ENCODE results near the gene GPBP1.
A peak's percentile ranks its signal among the peaks of the same experiment; 100 is the strongest.
"Not testable (repeated sequence)": the region's sequence is repeated elsewhere in the genome, so short reads cannot be mapped to it uniquely, and the experiment has no call there.

The GPBP1 gene, protein sequence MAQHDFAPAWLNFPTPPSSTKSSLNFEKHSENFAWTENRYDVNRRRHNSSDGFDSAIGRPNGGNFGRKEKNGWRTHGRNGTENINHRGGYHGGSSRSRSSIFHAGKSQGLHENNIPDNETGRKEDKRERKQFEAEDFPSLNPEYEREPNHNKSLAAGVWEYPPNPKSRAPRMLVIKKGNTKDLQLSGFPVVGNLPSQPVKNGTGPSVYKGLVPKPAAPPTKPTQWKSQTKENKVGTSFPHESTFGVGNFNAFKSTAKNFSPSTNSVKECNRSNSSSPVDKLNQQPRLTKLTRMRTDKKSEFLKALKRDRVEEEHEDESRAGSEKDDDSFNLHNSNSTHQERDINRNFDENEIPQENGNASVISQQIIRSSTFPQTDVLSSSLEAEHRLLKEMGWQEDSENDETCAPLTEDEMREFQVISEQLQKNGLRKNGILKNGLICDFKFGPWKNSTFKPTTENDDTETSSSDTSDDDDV

DNA sequence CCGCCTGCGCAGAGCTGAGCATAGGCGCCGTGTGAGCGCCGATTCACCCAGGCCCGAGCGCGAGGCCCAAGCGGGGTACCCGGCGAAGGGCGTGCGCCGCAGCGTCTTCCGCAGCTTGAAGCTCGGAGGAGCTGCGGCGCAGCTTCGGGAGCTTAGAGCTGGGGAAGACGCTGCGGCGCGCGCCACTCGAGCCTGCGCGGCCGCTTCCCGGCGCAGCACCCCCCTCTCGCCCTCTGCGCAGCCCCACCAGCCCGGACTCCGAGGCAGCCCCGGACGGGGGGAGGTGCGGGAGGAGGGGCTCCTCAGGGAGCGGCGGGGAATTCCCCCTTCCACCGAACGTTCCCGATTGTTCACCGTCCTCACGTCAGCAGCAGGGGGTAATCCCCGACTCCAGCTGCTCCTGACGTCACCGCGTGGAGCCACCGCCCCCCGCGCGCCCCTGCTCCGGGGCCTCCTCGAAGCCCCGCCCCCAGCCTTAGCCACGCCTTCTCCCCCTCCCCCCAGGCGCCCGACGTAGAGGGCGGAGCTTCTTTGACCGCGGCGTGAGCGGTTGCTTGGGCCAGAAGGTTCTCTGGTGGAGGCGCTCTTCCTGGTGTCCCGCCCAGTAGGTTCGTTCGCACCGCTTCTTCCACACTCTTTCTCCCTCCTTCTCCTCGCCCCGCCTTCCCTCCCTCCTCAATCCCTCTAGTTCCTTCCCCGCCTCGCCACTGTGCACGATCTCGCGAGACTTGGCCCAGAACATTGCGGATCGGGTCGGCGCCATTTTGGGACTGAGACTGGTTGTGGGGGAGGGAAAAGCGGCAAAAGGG lies at the start of gene GPBP1:
TSS of gene GPBP1 (plus strand) at position 741 of the 809 bp plus-strand sequence. CDS start 40,072 bp downstream, outside the sequence.
- DNase-seq, result peak; percentile 98

DNA sequence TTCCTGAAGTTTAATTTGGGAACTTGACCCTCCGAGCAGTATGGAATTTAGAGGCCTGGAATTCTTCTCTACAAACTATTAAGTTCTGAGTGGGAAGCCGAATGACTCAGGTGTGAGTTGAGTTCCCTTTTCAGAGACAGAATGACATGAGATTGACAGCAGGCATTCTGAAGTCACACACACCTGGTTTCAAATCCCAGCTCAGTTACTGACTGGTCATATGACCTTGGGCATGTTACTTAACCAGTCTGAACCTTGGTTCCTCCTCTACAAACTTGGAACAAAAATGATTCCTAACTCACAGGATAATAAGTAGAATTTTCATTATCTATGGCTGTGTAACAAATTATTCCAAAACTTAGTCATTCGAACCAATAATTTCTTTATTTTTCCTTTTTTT lies 45.5 kb upstream of the GPBP1 start:
- no peak for DNase-seq

DNA sequence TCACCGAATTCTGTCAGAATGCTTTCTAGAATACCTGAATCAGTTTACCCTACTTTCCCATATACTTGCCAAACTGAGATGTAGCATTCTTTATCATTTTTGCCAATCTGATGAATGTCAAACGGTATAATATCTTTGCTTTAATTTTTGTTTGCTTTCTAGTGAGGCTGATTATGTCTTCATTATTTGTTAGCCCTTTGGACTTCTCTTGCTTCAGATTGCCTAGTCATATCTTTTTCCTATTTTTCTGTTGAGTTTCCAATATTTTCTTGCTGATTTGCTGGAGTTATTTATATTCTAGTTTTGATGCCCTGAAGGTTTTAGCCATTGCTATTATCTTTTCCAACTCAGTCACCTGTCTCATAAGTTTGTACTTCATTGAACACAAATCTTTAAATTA lies 40.3 kb upstream of the GPBP1 start:
- DNase-seq, result no peak

- no peak for DNase-seq
Observed at GRCh38 chr5:57137401-57137800, 36.5 kb upstream of the GPBP1 start.

DNA sequence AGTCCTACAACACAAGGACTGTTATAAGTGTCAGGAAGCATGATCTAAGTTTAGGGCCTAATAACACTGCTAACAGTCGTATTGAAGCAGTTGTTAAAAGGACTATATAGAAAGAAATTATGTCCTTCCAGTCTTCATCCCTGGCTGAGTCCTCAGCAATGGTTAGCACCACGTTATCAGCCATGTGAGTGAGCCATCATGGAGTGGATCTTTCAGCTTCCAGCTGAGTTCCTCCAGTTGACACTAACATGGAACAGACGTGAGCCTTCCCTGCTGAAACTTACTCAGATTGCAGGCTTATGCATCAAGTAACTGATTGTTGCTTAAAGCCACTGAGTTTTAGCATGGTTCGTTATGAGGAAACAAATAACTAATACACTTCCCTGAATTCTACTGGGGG lies 21.5 kb upstream of the GPBP1 start:
- no peak for DNase-seq

- no peak for DNase-seq
Observed at GRCh38 chr5:57155033-57155432, 18.8 kb upstream of the GPBP1 start.

GRCh38 chr5:57157131-57157530 lies 16.7 kb upstream of the GPBP1 start:
- no peak for DNase-seq

DNA sequence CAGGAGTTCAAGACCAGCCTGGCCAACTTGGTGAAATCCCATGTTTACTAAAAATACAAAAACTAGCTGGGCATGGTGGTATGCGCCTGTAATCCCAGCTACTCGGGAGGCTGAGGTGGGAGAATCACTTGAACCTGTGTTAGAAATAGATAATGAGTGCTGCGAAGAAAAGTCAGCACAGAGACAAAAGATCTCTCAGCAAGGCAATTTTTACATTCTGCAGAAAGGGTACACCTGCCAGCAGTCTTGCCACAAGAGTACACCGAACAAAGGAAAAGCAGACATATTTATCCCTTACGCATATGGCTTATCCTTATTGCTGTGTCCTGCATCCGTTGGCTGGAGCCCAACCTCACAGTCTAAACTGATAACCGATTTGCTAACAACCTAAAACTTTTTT lies 16.2 kb upstream of the GPBP1 start:
- no peak for DNase-seq

- DNase-seq, result no peak
Observed at GRCh38 chr5:57163553-57164006, 10.3 kb upstream of the GPBP1 start.

DNA sequence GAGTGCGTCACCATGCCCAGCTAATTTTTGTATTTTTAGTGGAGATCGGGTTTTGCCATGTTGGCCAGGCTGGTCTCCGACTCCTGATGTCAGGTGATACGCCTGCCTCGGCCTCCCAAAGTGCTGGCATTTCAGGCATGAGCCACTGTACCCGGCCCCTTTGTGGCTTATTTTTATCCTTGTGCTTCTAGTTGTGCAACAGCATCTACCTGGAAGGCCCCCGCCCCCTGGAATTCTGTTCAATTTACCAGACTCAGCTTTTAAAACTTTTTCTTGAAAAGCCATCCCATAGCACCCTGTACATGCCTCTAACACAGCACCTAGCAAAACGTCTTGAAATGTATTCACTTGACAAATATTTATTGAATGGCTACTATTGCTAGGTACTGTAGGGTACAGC lies 9.7 kb upstream of the GPBP1 start:
- DNase-seq, result no peak

GRCh38 chr5:57165171-57165570 lies 8.7 kb upstream of the GPBP1 start:
- not testable (repeated sequence) for DNase-seq

DNA sequence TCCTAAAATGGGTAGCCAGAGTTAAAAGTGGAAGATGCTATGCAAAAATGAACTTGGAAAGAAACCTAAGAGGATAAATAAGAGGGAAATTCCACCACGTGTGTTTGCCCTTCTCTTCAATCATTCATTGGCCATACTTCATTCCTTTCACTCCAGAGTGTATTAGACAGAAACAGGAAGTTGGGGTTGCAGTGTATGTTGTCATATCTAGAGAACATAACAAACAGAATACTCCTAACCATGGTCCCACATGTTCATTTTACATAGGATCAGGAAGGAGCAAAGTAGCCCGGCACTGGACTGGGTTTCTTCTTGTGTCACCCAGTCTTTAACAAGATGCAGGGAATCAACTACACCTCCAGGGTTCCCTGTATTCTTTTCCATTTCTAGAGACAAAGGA lies 7.6 kb upstream of the GPBP1 start:
- no peak for DNase-seq

GRCh38 chr5:57167201-57167600 lies 6.7 kb upstream of the GPBP1 start:
- no peak for DNase-seq

DNA sequence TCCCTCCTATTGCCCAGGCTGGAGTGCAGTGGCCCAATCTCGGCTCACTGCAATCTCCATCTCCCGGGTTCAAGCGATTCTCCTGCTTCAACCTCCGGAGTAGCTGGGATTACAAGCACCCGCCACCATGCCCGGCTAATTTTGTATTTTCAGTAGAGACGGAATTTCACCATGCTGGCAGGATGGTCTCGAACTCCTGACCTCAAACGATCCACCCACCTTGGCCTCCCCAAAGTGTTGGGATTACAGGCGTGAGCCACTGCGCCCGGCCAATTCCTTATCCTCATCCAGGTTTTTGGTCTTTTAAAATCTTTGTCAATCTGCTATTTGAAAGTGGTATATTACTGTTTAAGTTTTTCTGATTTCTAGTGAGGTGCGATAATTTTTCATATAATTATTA lies 3.7 kb upstream of the GPBP1 start:
- DNase-seq, result not testable (repeated sequence)

- DNase-seq, result peak; percentile 46
Observed at GRCh38 chr5:57171816-57172465, 1.9 kb upstream of the GPBP1 start.

DNA sequence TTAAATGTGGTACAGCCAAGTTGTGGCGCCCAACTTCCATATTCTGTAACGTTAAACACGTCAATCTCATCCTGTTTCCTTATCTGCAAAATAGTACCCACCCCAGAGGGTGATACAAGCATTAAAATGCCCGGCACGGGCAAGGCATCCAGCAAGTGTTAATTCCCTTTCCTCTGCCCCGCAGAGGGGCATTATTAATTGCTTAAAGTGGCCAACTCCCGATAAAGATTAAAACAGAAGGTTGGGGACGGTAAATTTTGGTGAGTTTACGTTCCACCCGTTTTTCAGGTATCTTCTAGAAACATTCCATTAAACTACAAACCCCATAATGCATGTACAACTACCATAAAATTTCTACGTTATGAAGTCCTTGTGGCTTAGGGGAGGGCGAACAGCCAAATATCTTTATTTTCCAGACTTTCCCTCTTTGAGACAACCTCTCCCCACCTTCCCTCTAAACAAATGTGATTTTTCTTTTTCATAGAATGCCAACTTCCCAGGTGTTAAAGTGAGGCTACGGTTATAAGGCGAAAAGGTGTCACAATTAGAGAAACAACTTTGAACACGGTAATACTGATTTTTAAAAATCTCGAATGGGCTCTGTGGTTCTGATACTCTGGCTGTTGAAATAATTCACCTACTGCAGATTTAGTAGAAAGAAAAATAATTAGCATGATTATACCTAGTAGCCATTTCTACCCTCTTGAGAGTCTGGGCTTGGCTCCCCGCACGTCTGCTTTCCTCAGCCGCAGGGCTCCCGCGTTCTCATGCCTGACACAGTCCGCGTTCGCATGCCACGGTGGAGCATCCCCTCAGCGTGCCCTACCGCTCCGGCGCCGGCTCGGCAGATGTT lies 1.2 kb upstream of the GPBP1 start:
- DNase-seq, result peak; percentile 18

GRCh38 chr5:57174128-57174889 lies 450 bp downstream of the GPBP1 start:
- DNase-seq, result peak; percentile 38

GRCh38 chr5:57174890-57175510 lies 1.1 kb downstream of the GPBP1 start:
- DNase-seq, result no peak

DNA sequence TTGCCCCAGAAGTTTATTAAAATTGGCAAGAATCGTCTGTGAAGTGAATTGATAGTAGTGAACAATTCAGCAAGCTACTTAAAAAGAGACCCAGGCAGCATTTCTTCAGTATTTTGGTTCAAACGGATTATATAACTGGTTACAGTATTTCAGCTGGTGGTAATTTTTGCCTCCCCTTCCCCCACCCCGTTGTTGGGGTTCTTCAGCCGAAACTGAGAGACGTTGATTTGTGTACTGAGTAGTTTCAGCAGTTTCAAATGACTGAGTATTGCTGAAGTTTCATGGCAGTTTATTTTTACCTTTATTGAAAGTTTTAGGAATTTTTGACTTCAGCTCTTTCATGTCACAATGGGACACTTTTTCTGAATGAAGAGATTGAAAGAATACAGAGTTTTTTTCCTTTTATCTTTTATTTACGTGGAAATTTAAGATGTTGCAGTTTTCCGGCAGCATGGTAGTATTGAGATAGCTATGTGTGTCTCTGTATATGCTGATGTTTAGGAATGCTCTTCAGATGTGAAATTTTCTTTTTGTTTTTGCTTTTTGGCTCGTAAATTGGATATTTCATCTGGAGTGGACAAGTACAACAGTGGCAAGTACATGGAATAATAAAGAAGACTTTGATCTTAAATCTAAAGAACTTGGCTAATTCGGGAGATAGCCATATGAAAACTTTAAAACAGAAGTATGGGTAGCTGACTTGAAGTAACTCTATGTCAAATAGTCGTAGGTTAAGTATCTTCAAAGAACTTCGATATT lies 1.9 kb downstream of the GPBP1 start:
- DNase-seq, result peak; percentile 63

DNA sequence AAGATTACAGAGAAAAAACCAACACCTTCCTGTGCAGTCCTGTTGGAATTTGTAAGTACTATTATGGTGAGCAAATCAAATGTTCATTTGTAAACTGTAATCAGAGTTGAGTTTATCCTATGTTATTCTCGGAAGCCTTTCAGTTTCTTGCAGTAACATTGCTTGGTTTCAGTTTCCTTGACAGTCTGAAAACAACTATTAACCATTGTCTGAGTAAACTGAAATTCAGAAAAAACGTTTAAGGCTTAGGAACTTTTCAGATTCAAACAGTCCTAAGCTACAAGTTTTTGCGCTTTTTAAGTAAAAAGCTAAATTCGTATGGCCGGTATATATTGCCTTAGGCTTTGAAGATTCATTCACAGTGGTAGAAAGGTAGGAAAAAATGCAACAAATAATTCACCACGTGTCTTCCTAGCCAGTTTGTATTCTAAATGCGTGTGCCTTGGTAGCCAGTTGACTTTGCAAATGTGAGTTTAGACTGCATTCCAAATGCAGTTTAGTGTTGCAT lies 2.5 kb downstream of the GPBP1 start:
- DNase-seq, result no peak
